GM19238 (cell line): ENCODE measurements around the gene KIF6.
"Not testable (repeated sequence)": the region's sequence is repeated elsewhere in the genome, so short reads cannot be mapped to it uniquely, and the experiment has no call there.

Experiments used
- DNase-seq: peaks from one replicate; pipeline ENCODE4 v3.0.0; 2011; ENCODE audit warnings: low spot score; ENCODE audit not compliant: insufficient read length

The KIF6 gene

GRCh38 chr6:39558591-39559190, 166.5 kb downstream of the KIF6 start:
- DNase-seq, result no peak

- no peak for DNase-seq
Observed at GRCh38 chr6:39558079-39558478, 167.1 kb downstream of the KIF6 start.

- no peak for DNase-seq
Observed at GRCh38 chr6:39555136-39555535, 170.1 kb downstream of the KIF6 start.

- DNase-seq, result no peak
Observed at GRCh38 chr6:39553860-39554802, 171.1 kb downstream of the KIF6 start.

- no peak for DNase-seq
Observed at GRCh38 chr6:39553029-39553428, 172.2 kb downstream of the KIF6 start.

GRCh38 chr6:39550191-39550590, 175.0 kb downstream of the KIF6 start:
- no peak for DNase-seq

GRCh38 chr6:39546731-39547130, 178.5 kb downstream of the KIF6 start:
- no peak for DNase-seq

- DNase-seq, result no peak
Observed at GRCh38 chr6:39543950-39544349, 181.3 kb downstream of the KIF6 start.

GRCh38 chr6:39543095-39543494, 182.1 kb downstream of the KIF6 start:
- DNase-seq, result no peak

GRCh38 chr6:39540454-39540853, 184.8 kb downstream of the KIF6 start:
- DNase-seq, result no peak

GRCh38 chr6:39530201-39530759, 194.9 kb downstream of the KIF6 start:
- peak; percentile 69 for DNase-seq

GRCh38 chr6:39527792-39528564, 197.2 kb downstream of the KIF6 start:
- DNase-seq, result no peak

GRCh38 chr6:39524007-39524406, 201.2 kb downstream of the KIF6 start:
- no peak for DNase-seq

GRCh38 chr6:39521958-39522357, 203.2 kb downstream of the KIF6 start:
- DNase-seq, result no peak

GRCh38 chr6:39520916-39521315, 204.3 kb downstream of the KIF6 start:
- DNase-seq, result no peak

GRCh38 chr6:39520411-39520810, 204.8 kb downstream of the KIF6 start:
- DNase-seq, result no peak

- no peak for DNase-seq
Observed at GRCh38 chr6:39518221-39518620, 207.0 kb downstream of the KIF6 start.

- DNase-seq, result no peak
Observed at GRCh38 chr6:39517756-39518155, 207.5 kb downstream of the KIF6 start.

GRCh38 chr6:39516471-39516870, 208.7 kb downstream of the KIF6 start:
- no peak for DNase-seq

GRCh38 chr6:39515471-39515870, 209.7 kb downstream of the KIF6 start:
- DNase-seq, result no peak

GRCh38 chr6:39515006-39515405, 210.2 kb downstream of the KIF6 start:
- DNase-seq, result no peak

GRCh38 chr6:39509831-39510230, 215.4 kb downstream of the KIF6 start:
- not testable (repeated sequence) for DNase-seq
